IPS DF 4.7 (cell line): ENCODE results near the gene NME4.
"Not testable (repeated sequence)": the region's sequence is repeated elsewhere in the genome, so short reads cannot be mapped to it uniquely, and the experiment has no call there.

Experiments used
- DNase-seq: peaks from one replicate; pipeline ENCODE4 v3.0.0-alpha.2; 2013; ENCODE audit warnings: low spot score; ENCODE audit errors: extremely low read depth

NME4 gene

DNA sequence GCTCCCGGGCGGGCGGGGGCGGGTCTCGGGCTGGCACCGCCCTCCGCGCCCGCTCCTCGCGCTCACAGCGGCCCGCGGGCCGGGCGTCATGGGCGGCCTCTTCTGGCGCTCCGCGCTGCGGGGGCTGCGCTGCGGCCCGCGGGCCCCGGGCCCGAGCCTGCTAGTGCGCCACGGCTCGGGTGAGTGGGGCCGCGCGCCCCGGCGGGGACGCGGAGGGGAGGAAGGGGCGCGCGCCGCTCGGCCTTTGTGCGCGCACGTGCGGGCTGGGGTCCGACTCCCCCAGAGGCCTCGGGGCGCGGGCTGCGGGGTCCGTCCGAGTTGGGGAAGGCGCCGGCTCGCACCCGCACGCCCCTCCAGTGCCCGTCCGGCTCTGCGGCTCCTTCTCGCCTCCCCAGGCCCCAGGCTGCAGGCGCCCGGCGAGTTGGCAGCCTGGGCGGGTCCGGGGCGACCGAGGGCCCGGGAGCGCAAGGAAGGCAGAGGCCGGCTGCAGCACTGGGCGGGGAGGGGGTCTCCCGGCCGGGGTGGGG, at the start of gene NME4:
Gene NME4 (plus strand): TSS at position 65 of the 527 bp plus-strand sequence. CDS start 24 bp downstream, at position 89.
- no peak for DNase-seq

DNA sequence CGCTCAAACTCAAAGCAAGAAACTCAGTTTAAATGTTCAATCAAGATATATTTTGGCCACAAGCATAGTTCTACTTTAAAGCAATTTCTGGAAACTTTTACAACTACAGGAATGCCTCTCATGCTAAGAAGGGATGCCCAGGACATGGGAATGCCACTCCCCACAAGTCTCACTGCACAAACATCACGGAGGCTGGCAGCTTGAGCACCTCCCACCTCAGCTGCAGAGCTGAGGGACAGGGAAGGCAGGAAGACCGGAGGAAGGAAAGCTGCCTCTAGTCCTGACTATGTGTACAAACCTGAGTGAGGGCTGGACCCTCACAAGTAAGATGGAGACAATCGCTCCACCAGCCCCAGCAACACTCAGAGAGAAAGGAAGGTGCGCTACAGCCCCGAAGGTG, 49.8 kb upstream of the NME4 start:
- DNase-seq: no peak

DNA sequence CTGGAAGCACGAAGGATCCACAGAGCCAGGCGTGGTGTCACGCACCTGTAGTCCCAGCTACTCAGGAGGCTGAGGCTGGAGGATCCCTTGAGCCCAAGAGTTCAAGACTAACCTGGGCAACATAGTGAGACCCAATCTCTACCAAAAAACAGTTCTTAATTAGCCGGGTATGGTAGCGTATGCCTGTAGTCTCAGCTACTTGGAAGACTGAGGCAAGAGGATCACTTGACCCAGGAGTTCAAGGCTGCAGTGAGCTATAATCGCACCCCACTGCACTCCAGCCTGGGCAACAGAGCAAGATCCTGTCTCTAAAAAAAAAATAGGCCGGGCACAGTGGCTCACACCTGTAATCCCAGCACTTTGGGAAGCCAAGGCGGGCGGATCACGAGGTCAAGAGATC, 48.5 kb upstream of the NME4 start:
- not testable (repeated sequence) for DNase-seq

GRCh38 chr16:349211-349610, 47.8 kb upstream of the NME4 start:
- no peak for DNase-seq

DNA sequence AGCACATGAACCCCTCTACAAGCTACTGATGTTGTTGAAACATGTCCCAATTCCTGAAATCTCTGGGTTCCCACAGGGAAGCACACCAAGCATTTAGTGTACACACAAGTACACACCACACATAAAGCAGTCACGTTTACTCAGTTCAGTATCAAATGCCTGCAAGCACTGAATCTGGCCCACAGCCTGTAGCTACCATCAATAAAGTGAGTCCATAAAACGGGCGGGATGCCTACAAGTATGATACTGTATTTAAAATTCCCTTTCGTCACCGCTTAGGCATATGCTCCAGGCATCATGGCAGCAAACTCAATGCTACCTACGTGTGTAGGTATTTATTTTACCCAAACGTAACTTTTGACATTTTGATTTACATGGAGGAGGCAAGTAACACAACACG, 46.8 kb upstream of the NME4 start:
- DNase-seq: no peak

DNA sequence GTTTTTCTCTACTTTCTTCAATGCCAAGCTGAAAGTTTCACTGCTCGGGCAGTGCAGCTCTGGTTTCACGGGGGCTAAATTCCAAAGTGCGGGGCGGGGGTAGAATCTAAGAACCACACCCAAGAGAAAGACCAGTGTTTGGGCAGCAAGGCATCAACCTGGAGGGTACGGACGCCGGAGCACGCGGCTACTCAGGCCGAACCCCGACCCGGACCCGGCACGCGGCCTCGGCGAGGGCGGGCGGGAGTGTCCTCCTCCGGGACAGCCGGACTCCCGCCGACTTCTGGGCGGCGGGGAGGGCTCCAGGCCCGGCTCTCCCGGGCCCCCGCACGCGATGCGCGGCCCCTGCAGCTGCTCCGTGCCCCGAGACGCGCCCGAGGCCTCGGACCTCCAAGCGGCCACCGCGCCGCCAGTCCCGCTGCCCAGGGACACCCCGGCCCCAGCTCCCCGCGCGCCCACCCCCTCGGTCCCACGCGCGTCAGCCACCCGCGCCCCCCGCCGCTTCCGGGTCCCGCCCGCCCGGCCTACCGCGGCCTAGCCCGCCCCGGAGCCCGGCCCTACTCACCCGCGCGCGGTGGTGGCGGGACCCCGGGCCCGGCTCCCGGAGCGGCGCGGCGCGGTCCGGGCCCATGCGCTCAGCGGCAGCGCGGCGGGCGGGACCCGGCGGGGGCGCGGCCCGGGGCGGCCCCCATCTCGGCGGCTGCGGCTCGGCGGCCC, 45.0 kb upstream of the NME4 start:
- no peak for DNase-seq

GRCh38 chr16:352547-353403, 44.2 kb upstream of the NME4 start, which contains the start of gene AXIN1:
Gene AXIN1, minus strand, starts transcription at chr16:352723. Its CDS starts 5,698 bp downstream, at chr16:347025.
- peak; percentile 33 for DNase-seq

- DNase-seq: no peak
Observed at GRCh38 chr16:353404-354290, 43.4 kb upstream of the NME4 start.

DNA sequence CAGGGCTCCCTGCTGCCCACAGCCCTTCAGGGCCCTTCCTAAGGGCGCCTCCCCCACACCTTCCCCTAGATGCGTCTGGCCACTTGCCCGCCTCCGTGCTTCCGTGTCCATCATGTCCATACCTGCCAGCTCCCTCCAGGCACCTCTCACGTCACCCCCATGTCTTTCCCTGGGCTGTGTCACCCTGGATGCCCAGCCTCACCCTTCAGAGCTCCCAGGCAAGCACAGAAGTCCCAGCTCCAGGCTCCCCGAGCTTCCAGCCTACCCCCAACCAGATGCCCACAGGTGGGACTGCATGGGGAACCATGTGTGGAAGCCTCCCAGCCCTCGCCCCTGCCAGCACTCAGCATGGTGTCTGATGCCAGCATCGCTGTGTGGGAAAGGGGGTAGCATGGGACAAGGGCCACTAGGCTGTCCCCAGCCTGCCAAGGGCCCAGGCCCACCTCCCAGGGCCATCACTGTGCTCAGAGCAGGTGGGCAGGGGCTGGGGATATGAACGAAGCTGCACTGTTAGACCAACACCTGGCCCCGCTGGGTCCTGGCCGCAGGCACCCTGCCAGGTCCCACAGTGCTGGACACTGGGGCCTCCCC, 42.6 kb upstream of the NME4 start:
- DNase-seq: no peak

GRCh38 chr16:354971-355461, 42.0 kb upstream of the NME4 start:
- no peak for DNase-seq

DNA sequence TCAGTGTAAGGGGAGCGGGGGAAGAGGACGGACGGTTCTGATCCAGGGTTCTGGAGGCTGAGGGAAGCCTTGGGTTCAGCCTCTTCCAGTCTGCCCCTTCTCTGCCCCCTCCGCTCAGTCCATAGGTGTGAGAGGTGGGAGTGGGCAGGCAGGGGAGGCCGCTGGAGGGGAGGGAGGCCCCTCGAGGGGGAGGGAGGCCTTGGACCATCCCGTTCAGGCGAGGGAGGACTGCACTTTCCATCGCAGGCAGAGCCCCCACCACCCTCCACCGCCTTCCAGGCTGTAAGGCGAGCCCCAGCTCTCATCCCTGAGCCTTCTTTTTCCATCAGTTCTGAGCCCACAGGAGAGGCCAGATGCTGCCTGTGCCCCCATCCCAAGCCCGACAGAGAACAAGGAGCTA, 40.3 kb upstream of the NME4 start:
- no peak for DNase-seq

DNA sequence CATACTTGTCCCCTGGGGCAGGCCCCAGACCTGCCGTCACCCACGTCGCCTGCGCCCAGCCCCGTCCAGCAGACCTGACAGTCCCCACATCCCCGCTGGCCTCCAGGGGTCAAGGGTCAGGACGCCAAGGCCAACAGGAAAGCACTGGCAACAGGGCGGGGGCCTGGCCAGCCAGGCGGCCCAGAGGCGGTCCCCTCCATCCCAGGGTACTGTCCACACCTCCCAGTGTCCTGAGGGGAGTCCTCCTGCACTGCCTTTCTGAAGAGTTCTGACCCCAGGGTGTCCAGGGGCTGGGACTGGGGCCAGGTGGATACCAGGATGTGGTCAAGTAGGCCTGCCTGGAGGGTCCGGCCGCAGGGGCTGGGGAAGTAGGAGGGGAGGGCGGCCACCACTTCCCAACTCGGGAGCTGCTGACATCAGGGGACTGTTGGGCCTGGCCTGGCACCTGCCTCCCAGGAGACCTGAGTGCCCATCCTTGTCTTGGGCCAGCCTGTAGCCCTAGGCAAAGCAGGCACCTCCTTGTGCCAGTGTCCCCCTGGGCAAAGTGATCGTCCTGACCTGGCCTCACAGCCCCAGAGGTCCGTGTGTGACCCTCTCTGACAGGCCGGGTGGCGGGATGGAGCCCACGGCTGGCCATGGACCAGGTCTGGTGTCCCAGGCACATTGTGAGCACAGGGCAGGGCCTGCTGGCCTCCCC, 37.8 kb upstream of the NME4 start:
- no peak for DNase-seq

- DNase-seq: no peak
Observed at GRCh38 chr16:359871-360697, 36.9 kb upstream of the NME4 start.

DNA sequence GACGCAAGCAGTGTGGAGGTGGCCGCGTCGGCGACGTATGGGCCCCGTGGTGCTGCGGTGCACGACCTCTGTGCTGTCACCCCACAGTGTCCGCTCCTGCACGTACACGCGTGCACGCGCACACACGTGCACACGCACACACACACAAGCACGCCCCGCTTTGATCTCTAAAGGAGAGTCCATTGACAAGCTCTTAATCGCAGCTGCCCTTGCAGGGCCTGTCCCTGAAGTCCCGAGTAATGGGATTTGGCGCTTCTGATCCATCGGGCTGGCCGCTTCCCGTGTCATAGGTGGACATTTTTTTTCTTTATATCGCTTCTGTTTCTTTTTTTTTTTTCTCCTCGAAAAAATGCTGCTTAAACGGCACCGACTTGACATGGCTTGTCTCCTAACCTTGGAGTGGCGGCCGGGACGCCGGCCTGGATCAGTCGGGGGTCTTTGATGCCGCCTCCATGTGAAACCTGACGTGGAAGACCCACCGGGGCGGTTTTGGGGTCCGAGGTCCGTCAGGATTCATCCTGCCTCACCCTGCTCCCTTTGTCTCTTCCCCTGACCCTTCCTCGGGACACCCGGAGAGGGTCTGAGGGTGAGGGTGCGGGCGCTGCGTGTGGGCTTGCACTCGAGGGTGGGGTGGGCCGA, 36.2 kb upstream of the NME4 start:
- no peak for DNase-seq

GRCh38 chr16:361341-361871, 35.6 kb upstream of the NME4 start:
- no peak for DNase-seq

GRCh38 chr16:361872-362701, 34.9 kb upstream of the NME4 start:
- DNase-seq: no peak

DNA sequence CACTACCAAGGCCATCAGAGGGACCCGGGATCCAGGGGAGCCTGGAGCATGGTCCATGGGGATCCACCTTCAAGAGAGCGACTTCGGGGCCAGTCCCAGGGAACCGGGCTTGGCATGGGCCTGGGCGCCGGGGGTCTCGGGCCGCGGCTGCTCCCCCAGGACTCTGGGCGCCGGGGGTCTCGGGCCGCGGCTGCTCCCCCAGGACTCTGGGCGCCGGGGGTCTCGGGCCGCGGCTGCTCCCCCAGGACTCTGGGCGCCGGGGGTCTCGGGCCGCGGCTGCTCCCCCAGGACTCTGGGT, 34.3 kb upstream of the NME4 start:
- not testable (repeated sequence) for DNase-seq
